GM10266 (cell line): ENCODE results near the gene MAPK12.

Source experiments
- DNase-seq: peaks from one replicate; pipeline ENCODE4 v3.0.0; 2012; ENCODE audit errors: extremely low spot score
- CTCF ChIP-seq: IDR thresholded peaks from 2 replicates; pipeline ENCODE4 v1.5.1; 2012; ENCODE audit warnings: mild to moderate bottlenecking, low read depth; ENCODE audit not compliant: control insufficient read depth, insufficient read depth; ENCODE audit errors: missing control alignments

The MAPK12 gene

GRCh38 chr22:50264104-50264745 lies 2.7 kb upstream of the MAPK12 start:
- TF ChIP-seq CTCF, result no peak
- DNase-seq, result no peak

- DNase-seq, result no peak
- no peak for TF ChIP-seq CTCF
These were observed 1.6 kb upstream of the MAPK12 start for GRCh38 chr22:50262973-50263617.

DNA sequence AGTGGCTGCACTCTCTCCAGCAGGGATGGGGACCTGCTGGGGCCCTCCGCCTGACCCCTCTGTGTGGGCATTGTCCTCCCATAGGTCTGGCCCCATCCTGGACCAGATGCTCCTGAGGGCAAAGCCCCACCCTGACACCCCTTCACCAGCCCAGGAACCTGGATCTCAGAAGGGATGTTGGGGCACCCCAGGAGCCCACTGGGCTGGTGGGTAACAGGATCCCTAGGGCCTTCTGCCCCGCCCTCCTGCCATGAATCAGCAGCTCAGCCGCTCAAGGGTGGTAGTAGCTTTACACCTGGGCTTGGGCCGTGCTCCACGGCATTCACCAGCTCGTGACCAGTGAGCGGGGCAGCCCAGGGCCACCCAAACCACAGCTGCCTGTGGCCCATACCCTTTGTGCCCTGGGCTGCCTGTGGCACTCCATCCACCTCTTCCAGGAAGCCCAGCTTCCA lies 1.0 kb upstream of the MAPK12 start:
- DNase-seq, result no peak
- no peak for TF ChIP-seq CTCF

GRCh38 chr22:50260801-50261614 lies 475 bp downstream of the MAPK12 start:
- peak; percentile 82 for DNase-seq
- no peak for TF ChIP-seq CTCF

- no peak for TF ChIP-seq CTCF
- no peak for DNase-seq
These were observed 1.1 kb downstream of the MAPK12 start for GRCh38 chr22:50260434-50260800.

DNA sequence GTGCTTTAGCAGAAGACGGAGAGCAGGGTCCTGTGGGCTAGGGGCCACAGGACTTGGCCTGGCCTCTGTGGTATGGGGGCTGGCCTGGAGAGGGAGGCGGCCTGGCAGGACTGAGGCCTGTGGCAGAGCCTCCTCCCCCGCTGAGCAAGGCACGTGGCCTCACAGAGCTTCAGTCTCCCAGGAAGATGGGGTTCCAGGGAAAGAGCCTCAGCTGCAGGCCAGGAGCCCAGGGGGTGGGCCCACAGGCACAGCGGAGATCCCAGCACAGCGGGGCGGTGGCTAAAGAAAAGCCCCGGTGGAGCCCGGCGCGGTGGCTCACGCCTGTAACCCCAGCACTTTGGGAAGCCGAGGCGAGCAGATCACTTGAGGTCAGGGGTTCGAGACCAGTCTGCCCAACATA lies 2.2 kb downstream of the MAPK12 start:
- DNase-seq, result no peak
- TF ChIP-seq CTCF, result no peak
